WTC11 (cell line): ENCODE measurements around the gene FGF3. TPM values are rescaled to one million over a fixed set of nuclear protein-coding genes. Genes with fewer than 3 reads are reported as not detected.

Experiments
- ATAC-seq: fragments of 200-7000 bp; cut with Tn5 transposase; 2 replicates; pipeline ENCODE4 v1.10.0; 2021; ENCODE audit warnings: mild to moderate bottlenecking, moderate library complexity
- CTCF ChIA-PET: fragments of 300-600 bp; sonication (Branson Sonifier 250); formaldehyde crosslinking; loops from one replicate; lab custom pipeline; 2021; ENCODE audit warnings: antibody characterized with exemption; lab: Charles Lee
- POLR2A ChIA-PET: fragments of 350-600 bp; sonication (Branson Sonifier 250); formaldehyde crosslinking; loops from one replicate; lab custom pipeline; 2021; ENCODE audit warnings: antibody characterized with exemption; lab: Charles Lee
- DNase-seq: peaks from one replicate; pipeline ENCODE4 v3.0.0; 2021; ENCODE audit warnings: low spot score
- H3K27ac Mint-ChIP-seq: 2 replicates; pipeline ENCODE4 v1.8.0; 2021; ENCODE audit warnings: mixed read lengths
- H3K27me3 Mint-ChIP-seq: 2 replicates; pipeline ENCODE4 v1.8.0; 2021; ENCODE audit warnings: low read depth, mild to moderate bottlenecking, moderate library complexity, mixed read lengths
- H3K36me3 Mint-ChIP-seq: 2 replicates; pipeline ENCODE4 v1.8.0; 2021; ENCODE audit warnings: mixed read lengths
- H3K4me1 Mint-ChIP-seq: 2 replicates; pipeline ENCODE4 v1.8.0; 2022; ENCODE audit warnings: mixed read lengths
- H3K4me3 Mint-ChIP-seq: 2 replicates; pipeline ENCODE4 v1.8.0; 2021; ENCODE audit warnings: mild to moderate bottlenecking, moderate library complexity, mixed read lengths
- H3K9me3 Mint-ChIP-seq: 2 replicates; pipeline ENCODE4 v1.8.0; 2021; ENCODE audit warnings: mixed read lengths
- ELF4 ChIP-seq: sonication (generic); formaldehyde crosslinking; IDR thresholded peaks from 2 replicates; pipeline ENCODE4 v1.8.1; 2022; ENCODE audit warnings: low read depth, mild to moderate bottlenecking, moderate library complexity, missing genetic modification reagents
- FOXP1 ChIP-seq: sonication (generic); formaldehyde crosslinking; IDR thresholded peaks from 2 replicates; pipeline ENCODE4 v1.8.0; 2022; ENCODE audit warnings: missing genetic modification reagents, mild to moderate bottlenecking, moderate library complexity, borderline replicate concordance
- KAT7 ChIP-seq: sonication (generic); formaldehyde crosslinking; IDR thresholded peaks from 2 replicates; pipeline ENCODE4 v1.8.1; 2023; ENCODE audit warnings: missing genetic modification reagents, mild to moderate bottlenecking, borderline replicate concordance
- MXD4 ChIP-seq: fragments of 250-450 bp; sonication (Bioruptor Pico); IDR thresholded peaks from 2 replicates; pipeline ENCODE4 v1.8.0; 2021; ENCODE audit warnings: mild to moderate bottlenecking, moderate library complexity, borderline replicate concordance
- SMAD4 ChIP-seq: sonication (generic); formaldehyde crosslinking; IDR thresholded peaks from 2 replicates; pipeline ENCODE4 v1.8.0; 2022; ENCODE audit warnings: mild to moderate bottlenecking, missing genetic modification reagents
- TEAD1 ChIP-seq: sonication (generic); formaldehyde crosslinking; IDR thresholded peaks from 2 replicates; pipeline ENCODE4 v1.8.0; 2022; ENCODE audit warnings: mild to moderate bottlenecking, missing genetic modification reagents
- ZNF138 ChIP-seq: sonication (generic); formaldehyde crosslinking; conservative IDR thresholded peaks from 2 replicates; pipeline ENCODE4 v1.8.1; 2022; ENCODE audit warnings: mild to moderate bottlenecking, moderate library complexity, missing genetic modification reagents
- ZNF219 ChIP-seq: sonication (generic); formaldehyde crosslinking; IDR thresholded peaks from 2 replicates; pipeline ENCODE4 v1.8.0; 2023; ENCODE audit warnings: missing genetic modification reagents, mild to moderate bottlenecking, borderline replicate concordance
- ZNF423 ChIP-seq: fragments of 250-450 bp; sonication (Bioruptor Pico); IDR thresholded peaks from 2 replicates; pipeline ENCODE4 v2.1.2; 2022; ENCODE audit warnings: mild to moderate bottlenecking, moderate library complexity
- total RNA-seq: library from RNA; stranded (reverse); gene quantifications from 3 replicates; pipeline ENCODE4 v1.2.3, GENCODE V29; 2021
- TF ChIP-seq, protein P1 (sequence below): sonication (generic); formaldehyde crosslinking; IDR thresholded peaks from 2 replicates; pipeline ENCODE4 v1.8.1; 2022; ENCODE audit warnings: low read depth, missing genetic modification reagents, borderline replicate concordance
- TF ChIP-seq, protein P2 (sequence below): fragments of 200-600 bp; IDR thresholded peaks from 2 replicates; pipeline ENCODE4 v1.8.0; 2022; ENCODE audit warnings: antibody characterized with exemption
- TF ChIP-seq, protein P3 (sequence below): sonication (generic); formaldehyde crosslinking; IDR thresholded peaks from 2 replicates; pipeline ENCODE4 v1.8.1; 2023; ENCODE audit warnings: mild to moderate bottlenecking, moderate library complexity, missing genetic modification reagents
- TF ChIP-seq, protein P4 (sequence below): sonication (generic); formaldehyde crosslinking; IDR thresholded peaks from 2 replicates; pipeline ENCODE4 v1.8.0; 2023; ENCODE audit warnings: mild to moderate bottlenecking, missing genetic modification reagents
- TF ChIP-seq, protein P5 (sequence below): sonication (generic); formaldehyde crosslinking; IDR thresholded peaks from 2 replicates; pipeline ENCODE4 v1.8.0; 2023; ENCODE audit warnings: missing genetic modification reagents
- TF ChIP-seq, protein P6 (sequence below): fragments of 250-450 bp; sonication (Bioruptor Pico); IDR thresholded peaks from 2 replicates; pipeline ENCODE4 v2.1.2; 2022; ENCODE audit warnings: mild to moderate bottlenecking, moderate library complexity
- TF ChIP-seq, protein P7 (sequence below): sonication (generic); formaldehyde crosslinking; conservative IDR thresholded peaks from 2 replicates; pipeline ENCODE4 v1.8.1; 2023; ENCODE audit warnings: mild to moderate bottlenecking, low read depth, missing genetic modification reagents, moderate library complexity
- TF ChIP-seq, protein P8 (sequence below): sonication (generic); formaldehyde crosslinking; conservative IDR thresholded peaks from 2 replicates; pipeline ENCODE4 v1.8.1; 2022; ENCODE audit warnings: mild to moderate bottlenecking, missing genetic modification reagents

Gene FGF3
- total RNA-seq, 1 experiment from 2014 or later, result not detected

DNA sequence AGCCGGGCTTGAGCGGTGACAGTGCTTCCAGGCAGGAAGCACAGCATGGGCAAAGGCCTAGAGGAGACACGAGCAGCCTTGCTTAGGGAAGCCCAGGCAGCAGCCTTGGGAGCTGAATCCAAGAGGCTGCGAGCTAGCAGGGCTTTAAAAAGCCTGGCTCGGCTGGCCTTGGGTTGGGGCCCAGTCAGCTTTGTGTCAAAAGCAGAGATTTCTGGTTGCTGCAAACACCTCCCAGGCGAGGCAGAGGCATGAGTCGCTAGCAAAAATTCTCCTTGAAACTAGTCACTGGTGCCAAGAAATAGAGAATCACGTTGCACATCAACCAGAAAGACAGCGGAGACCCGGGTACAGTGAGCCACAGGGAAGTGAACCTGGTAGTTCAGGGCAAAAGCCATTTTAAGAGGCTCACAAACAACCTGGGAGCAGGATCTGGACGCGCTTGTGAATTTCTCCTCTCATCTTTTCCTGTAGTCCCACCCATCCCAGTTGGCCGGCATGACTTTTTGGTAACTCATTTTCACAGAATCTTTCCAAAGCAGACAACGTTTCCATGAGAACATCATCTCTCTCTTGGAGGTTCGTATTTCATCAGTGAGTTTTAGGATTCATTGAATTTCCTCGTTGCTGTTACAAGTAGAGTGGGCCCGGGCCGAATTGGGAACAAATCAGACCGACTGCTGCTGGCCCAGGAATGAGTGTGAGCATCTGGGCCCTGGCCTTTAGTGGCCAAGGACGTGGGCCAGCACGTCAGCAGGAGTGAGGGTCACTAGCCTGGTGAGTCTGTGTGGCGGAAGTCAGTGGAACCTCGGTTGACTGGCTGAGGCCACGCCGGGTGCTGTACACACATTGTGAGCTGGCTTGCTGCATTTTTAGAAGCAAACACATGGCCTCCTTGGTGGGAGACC lies 27.7 kb downstream of the FGF3 start (continued):
- TF ChIP-seq, protein P1, sequence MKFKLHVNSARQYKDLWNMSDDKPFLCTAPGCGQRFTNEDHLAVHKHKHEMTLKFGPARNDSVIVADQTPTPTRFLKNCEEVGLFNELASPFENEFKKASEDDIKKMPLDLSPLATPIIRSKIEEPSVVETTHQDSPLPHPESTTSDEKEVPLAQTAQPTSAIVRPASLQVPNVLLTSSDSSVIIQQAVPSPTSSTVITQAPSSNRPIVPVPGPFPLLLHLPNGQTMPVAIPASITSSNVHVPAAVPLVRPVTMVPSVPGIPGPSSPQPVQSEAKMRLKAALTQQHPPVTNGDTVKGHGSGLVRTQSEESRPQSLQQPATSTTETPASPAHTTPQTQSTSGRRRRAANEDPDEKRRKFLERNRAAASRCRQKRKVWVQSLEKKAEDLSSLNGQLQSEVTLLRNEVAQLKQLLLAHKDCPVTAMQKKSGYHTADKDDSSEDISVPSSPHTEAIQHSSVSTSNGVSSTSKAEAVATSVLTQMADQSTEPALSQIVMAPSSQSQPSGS (CRISPR knock-in tag), result no peak
- TF ChIP-seq SMAD4, result no peak
- TF ChIP-seq, protein P2, sequence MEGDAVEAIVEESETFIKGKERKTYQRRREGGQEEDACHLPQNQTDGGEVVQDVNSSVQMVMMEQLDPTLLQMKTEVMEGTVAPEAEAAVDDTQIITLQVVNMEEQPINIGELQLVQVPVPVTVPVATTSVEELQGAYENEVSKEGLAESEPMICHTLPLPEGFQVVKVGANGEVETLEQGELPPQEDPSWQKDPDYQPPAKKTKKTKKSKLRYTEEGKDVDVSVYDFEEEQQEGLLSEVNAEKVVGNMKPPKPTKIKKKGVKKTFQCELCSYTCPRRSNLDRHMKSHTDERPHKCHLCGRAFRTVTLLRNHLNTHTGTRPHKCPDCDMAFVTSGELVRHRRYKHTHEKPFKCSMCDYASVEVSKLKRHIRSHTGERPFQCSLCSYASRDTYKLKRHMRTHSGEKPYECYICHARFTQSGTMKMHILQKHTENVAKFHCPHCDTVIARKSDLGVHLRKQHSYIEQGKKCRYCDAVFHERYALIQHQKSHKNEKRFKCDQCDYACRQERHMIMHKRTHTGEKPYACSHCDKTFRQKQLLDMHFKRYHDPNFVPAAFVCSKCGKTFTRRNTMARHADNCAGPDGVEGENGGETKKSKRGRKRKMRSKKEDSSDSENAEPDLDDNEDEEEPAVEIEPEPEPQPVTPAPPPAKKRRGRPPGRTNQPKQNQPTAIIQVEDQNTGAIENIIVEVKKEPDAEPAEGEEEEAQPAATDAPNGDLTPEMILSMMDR, result no peak
- no peak for TF ChIP-seq FOXP1 (CRISPR knock-in tag)
- TF ChIP-seq, protein P3, sequence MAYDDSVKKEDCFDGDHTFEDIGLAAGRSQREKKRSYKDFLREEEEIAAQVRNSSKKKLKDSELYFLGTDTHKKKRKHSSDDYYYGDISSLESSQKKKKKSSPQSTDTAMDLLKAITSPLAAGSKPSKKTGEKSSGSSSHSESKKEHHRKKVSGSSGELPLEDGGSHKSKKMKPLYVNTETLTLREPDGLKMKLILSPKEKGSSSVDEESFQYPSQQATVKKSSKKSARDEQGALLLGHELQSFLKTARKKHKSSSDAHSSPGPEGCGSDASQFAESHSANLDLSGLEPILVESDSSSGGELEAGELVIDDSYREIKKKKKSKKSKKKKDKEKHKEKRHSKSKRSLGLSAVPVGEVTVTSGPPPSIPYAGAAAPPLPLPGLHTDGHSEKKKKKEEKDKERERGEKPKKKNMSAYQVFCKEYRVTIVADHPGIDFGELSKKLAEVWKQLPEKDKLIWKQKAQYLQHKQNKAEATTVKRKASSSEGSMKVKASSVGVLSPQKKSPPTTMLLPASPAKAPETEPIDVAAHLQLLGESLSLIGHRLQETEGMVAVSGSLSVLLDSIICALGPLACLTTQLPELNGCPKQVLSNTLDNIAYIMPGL (CRISPR knock-in tag), result no peak

DNA sequence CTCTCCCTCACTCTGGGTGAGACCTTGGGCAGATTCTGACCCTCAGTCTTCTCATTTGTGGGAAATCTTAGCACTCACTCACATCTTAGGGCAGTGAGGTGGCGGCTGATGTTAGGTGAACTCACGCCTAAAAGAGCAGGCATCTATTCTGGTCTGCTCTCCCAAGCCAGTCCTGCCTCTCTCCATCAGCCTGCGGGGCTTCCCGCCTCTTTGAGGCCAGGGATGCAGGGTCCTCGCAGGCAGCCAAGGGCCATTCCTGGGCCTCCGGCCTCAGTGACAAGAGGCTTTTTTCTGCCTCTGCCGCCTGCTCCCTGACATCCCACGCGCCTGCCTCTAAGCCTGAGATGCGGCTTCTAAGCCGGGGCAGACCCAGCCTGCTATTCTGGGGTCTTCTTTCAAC lies 30.3 kb downstream of the FGF3 start:
- Mint-ChIP-seq H3K27me3 (no peaks in the 10 kb centered on the region), H3K4me3 (no peak overlapping the region), H3K27ac (no peak overlapping the region), H3K36me3 (no peaks in the 10 kb centered on the region), H3K4me1 (peaks cover 8% of the 10 kb centered on the region), H3K9me3 (peaks cover 6% of the 10 kb centered on the region; the same call in 1 of the 2 replicates)
- DNase-seq, result no peak
- CTCF ChIA-PET, result interaction anchor here (0.5 to 0.6 kb wide), 2 partner anchors 48 to 283 kb away, joined by 3 read pairs; no protein-coding TSS in a partner anchor
- POLR2A ChIA-PET, result no interaction called here
- ATAC-seq, result no peak
- TF ChIP-seq, protein P4, sequence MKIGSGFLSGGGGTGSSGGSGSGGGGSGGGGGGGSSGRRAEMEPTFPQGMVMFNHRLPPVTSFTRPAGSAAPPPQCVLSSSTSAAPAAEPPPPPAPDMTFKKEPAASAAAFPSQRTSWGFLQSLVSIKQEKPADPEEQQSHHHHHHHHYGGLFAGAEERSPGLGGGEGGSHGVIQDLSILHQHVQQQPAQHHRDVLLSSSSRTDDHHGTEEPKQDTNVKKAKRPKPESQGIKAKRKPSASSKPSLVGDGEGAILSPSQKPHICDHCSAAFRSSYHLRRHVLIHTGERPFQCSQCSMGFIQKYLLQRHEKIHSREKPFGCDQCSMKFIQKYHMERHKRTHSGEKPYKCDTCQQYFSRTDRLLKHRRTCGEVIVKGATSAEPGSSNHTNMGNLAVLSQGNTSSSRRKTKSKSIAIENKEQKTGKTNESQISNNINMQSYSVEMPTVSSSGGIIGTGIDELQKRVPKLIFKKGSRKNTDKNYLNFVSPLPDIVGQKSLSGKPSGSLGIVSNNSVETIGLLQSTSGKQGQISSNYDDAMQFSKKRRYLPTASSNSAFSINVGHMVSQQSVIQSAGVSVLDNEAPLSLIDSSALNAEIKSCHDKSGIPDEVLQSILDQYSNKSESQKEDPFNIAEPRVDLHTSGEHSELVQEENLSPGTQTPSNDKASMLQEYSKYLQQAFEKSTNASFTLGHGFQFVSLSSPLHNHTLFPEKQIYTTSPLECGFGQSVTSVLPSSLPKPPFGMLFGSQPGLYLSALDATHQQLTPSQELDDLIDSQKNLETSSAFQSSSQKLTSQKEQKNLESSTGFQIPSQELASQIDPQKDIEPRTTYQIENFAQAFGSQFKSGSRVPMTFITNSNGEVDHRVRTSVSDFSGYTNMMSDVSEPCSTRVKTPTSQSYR (CRISPR knock-in tag), result no peak
- TF ChIP-seq KAT7 (no peak), ZNF138 (no peak), MXD4 (CRISPR knock-in tag) (no peak), ELF4 (no peak), TEAD1 (no peak), ZNF423 (CRISPR knock-in tag) (no peak), ZNF219 (CRISPR knock-in tag) (no peak), FOXP1 (CRISPR knock-in tag) (no peak)
- TF ChIP-seq, protein P5, sequence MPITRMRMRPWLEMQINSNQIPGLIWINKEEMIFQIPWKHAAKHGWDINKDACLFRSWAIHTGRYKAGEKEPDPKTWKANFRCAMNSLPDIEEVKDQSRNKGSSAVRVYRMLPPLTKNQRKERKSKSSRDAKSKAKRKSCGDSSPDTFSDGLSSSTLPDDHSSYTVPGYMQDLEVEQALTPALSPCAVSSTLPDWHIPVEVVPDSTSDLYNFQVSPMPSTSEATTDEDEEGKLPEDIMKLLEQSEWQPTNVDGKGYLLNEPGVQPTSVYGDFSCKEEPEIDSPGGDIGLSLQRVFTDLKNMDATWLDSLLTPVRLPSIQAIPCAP (CRISPR knock-in tag), result no peak
- TF ChIP-seq, protein P6, sequence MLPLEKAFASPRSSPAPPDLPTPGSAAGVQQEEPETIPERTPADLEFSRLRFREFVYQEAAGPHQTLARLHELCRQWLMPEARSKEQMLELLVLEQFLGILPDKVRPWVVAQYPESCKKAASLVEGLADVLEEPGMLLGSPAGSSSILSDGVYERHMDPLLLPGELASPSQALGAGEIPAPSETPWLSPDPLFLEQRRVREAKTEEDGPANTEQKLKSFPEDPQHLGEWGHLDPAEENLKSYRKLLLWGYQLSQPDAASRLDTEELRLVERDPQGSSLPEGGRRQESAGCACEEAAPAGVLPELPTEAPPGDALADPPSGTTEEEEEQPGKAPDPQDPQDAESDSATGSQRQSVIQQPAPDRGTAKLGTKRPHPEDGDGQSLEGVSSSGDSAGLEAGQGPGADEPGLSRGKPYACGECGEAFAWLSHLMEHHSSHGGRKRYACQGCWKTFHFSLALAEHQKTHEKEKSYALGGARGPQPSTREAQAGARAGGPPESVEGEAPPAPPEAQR (CRISPR knock-in tag), result no peak
- TF ChIP-seq, protein P7, sequence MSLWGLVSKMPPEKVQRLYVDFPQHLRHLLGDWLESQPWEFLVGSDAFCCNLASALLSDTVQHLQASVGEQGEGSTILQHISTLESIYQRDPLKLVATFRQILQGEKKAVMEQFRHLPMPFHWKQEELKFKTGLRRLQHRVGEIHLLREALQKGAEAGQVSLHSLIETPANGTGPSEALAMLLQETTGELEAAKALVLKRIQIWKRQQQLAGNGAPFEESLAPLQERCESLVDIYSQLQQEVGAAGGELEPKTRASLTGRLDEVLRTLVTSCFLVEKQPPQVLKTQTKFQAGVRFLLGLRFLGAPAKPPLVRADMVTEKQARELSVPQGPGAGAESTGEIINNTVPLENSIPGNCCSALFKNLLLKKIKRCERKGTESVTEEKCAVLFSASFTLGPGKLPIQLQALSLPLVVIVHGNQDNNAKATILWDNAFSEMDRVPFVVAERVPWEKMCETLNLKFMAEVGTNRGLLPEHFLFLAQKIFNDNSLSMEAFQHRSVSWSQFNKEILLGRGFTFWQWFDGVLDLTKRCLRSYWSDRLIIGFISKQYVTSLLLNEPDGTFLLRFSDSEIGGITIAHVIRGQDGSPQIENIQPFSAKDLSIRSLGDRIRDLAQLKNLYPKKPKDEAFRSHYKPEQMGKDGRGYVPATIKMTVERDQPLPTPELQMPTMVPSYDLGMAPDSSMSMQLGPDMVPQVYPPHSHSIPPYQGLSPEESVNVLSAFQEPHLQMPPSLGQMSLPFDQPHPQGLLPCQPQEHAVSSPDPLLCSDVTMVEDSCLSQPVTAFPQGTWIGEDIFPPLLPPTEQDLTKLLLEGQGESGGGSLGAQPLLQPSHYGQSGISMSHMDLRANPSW (CRISPR knock-in tag), result no peak
- TF ChIP-seq, protein P8, sequence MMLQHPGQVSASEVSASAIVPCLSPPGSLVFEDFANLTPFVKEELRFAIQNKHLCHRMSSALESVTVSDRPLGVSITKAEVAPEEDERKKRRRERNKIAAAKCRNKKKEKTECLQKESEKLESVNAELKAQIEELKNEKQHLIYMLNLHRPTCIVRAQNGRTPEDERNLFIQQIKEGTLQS (CRISPR knock-in tag), result no peak
